Mammary epithelial cell (primary cell): ENCODE measurements around the gene ADIPOQ.
"Not testable (repeated sequence)": the region's sequence is repeated elsewhere in the genome, so short reads cannot be mapped to it uniquely, and the experiment has no call there.

Experiments used
- EZH2 ChIP-seq: IDR thresholded peaks from 2 replicates; pipeline ENCODE4 v1.6.1; 2012; ENCODE audit warnings: low read length, inconsistent platforms, borderline replicate concordance
- TF ChIP-seq, protein P1 (sequence below), 2 donors: IDR thresholded peaks in 1 of 2; conservative IDR thresholded peaks in 1 of 2; 2 replicates each; pipeline ENCODE4 v1.5.1; 2011 to 2012; ENCODE audit warnings: inconsistent platforms in 2 of 2, low read length in 2 of 2, mild to moderate bottlenecking in 2 of 2, control low read depth in 1 of 2, low read depth in 1 of 2; ENCODE audit not compliant: insufficient read depth in 1 of 2; ENCODE audit errors: extremely low read depth in 1 of 2

DNA sequence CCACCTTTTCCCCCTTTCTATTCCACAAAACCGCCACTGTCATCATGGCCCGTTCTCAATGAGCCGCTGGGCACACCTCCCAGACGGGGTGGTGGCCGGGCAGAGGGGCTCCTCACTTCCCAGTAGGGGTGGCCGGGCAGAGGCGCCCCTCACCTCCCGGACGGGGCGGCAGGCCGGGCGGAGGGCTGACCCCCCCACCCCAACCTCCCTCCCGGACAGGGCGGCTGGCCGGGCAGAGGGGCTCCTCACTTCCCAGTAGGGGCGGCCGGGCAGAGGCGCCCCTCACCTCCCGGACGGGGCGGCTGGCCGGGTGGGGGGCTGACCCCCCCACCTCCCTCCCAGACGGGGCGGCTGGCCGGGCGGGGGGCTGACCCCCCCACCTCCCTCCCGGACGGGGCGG, 31.2 kb upstream of the ADIPOQ start:
- TF ChIP-seq, protein P1, sequence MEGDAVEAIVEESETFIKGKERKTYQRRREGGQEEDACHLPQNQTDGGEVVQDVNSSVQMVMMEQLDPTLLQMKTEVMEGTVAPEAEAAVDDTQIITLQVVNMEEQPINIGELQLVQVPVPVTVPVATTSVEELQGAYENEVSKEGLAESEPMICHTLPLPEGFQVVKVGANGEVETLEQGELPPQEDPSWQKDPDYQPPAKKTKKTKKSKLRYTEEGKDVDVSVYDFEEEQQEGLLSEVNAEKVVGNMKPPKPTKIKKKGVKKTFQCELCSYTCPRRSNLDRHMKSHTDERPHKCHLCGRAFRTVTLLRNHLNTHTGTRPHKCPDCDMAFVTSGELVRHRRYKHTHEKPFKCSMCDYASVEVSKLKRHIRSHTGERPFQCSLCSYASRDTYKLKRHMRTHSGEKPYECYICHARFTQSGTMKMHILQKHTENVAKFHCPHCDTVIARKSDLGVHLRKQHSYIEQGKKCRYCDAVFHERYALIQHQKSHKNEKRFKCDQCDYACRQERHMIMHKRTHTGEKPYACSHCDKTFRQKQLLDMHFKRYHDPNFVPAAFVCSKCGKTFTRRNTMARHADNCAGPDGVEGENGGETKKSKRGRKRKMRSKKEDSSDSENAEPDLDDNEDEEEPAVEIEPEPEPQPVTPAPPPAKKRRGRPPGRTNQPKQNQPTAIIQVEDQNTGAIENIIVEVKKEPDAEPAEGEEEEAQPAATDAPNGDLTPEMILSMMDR (conservative IDR thresholded peaks at IDR 0.05 in 1 of 2, IDR thresholded peaks at IDR 0.05 in 1 of 2; ENCODE audit: extremely low read depth in 1 of 2, insufficient read depth in 1 of 2, low read depth in 1 of 2, low read length in 2 of 2), result not testable (repeated sequence)
- not testable (repeated sequence) for TF ChIP-seq EZH2
